H1 (cell line): ENCODE measurements around the gene IDH2.

Experiments
- GTF2F1 ChIP-seq: IDR thresholded peaks from 2 replicates; pipeline ENCODE4 v1.6.1; 2012; ENCODE audit warnings: low read depth, low read length, improper control_type of control experiment, borderline replicate concordance
- POLR2A ChIP-seq, 2 experiments: IDR thresholded peaks; 1 replicate in 1 of 2; 2 replicates in 1 of 2; pipeline ENCODE4 v1.6.1; 2011; ENCODE audit warnings: low read depth in 2 of 2, low read length in 2 of 2, mild to moderate bottlenecking in 2 of 2; ENCODE audit errors: control extremely low read depth in 1 of 2

GRCh38 chr15:90046911-90047392, 55.3 kb downstream of the IDH2 start:
- TF ChIP-seq POLR2A (IDR thresholded peaks at IDR 0.05; ENCODE audit: control extremely low read depth in 1 of 2, low read depth in 2 of 2, low read length in 2 of 2) = no peak
- no peak for TF ChIP-seq GTF2F1
